ENCODE data around the gene EVC. TPM values are rescaled to one million over a fixed set of nuclear protein-coding genes. Genes with fewer than 3 reads are reported as not detected.

EVC gene
- total and polyA plus RNA-seq, 2 donors (not counting 1 experiment from before 2014, with no cell fraction given): 4.9 to 39.0 TPM

GRCh38 chr4:5821665-5822358, 110.8 kb downstream of the EVC start:
- Histone ChIP-seq H3K9ac (ENCODE audit: insufficient read depth, low read length) (no peak overlapping the region), H3K36me3 (ENCODE audit: control insufficient read depth, insufficient read depth, low read length) (peaks cover 11% of the 10 kb centered on the region), H3K27me3 (ENCODE audit: control insufficient read depth, insufficient read depth, low read length) (no peaks in the 10 kb centered on the region), H2AFZ (ENCODE audit: low read length) (no peak overlapping the region), H3K27ac (ENCODE audit: insufficient read depth, low read length) (no peak overlapping the region), H3K4me2 (ENCODE audit: extremely low read depth, insufficient read depth, low read length) (no peak overlapping the region), H4K20me1 (ENCODE audit: control insufficient read depth, extremely low read depth, insufficient read depth, low read length) (no peaks in the 10 kb centered on the region), H3K4me1 (ENCODE audit: control insufficient read depth, extremely low read depth, insufficient read depth, low read length) (peaks cover 1% of the 10 kb centered on the region), H3K9me3 (ENCODE audit: control insufficient read depth, insufficient read depth, low read depth, low read length) (no peaks in the 10 kb centered on the region), H3K79me2 (ENCODE audit: control insufficient read depth, insufficient read depth, low read length) (no peaks in the 10 kb centered on the region), H3K4me3 (replicated peaks in 1 of 4; ENCODE audit: control extremely low read depth in 1 of 4, insufficient read depth in 1 of 4, low read depth in 3 of 4, low read length in 4 of 4) (no peak overlapping the region)
- DNase-seq (ENCODE audit: low read depth in 2 of 2): no peak
- no peak for TF ChIP-seq EZH2 (IDR thresholded peaks at IDR 0.05; ENCODE audit: low read length, missing control alignments)
- peak; percentile 51 to 64 for TF ChIP-seq CTCF (conservative IDR thresholded peaks at IDR 0.05 in 1 of 2, IDR thresholded peaks at IDR 0.05 in 1 of 2; ENCODE audit: low read depth in 1 of 2, low read length in 2 of 2)

- H4K20me1 ChIP-seq (ENCODE audit: control insufficient read depth, extremely low read depth, insufficient read depth, low read length): no peaks in the 10 kb centered on the region
- no peak for TF ChIP-seq CTCF (conservative IDR thresholded peaks at IDR 0.05 in 1 of 2, IDR thresholded peaks at IDR 0.05 in 1 of 2; ENCODE audit: low read depth in 1 of 2, low read length in 2 of 2)
- no peak for DNase-seq (ENCODE audit: low read depth in 2 of 2)
- H3K4me2 ChIP-seq (ENCODE audit: extremely low read depth, insufficient read depth, low read length): no peak overlapping the region
- no peak overlapping the region for H3K9ac ChIP-seq (ENCODE audit: insufficient read depth, low read length)
- H2AFZ ChIP-seq (ENCODE audit: low read length): no peak overlapping the region
- H3K4me1 ChIP-seq (ENCODE audit: control insufficient read depth, extremely low read depth, insufficient read depth, low read length): peaks cover 6% of the 10 kb centered on the region
- H3K27ac ChIP-seq (ENCODE audit: insufficient read depth, low read length): no peak overlapping the region
- H3K36me3 ChIP-seq (ENCODE audit: control insufficient read depth, insufficient read depth, low read length): peaks cover 11% of the 10 kb centered on the region
- no peaks in the 10 kb centered on the region for H3K9me3 ChIP-seq (ENCODE audit: control insufficient read depth, insufficient read depth, low read depth, low read length)
- H3K27me3 ChIP-seq (ENCODE audit: control insufficient read depth, insufficient read depth, low read length): no peaks in the 10 kb centered on the region
- H3K4me3 ChIP-seq (replicated peaks in 1 of 4; ENCODE audit: control extremely low read depth in 1 of 4, insufficient read depth in 1 of 4, low read depth in 3 of 4, low read length in 4 of 4): no peak overlapping the region
- H3K79me2 ChIP-seq (ENCODE audit: control insufficient read depth, insufficient read depth, low read length): no peaks in the 10 kb centered on the region
Observed at GRCh38 chr4:5822619-5823018, 111.6 kb downstream of the EVC start.

GRCh38 chr4:5823542-5824211, 112.7 kb downstream of the EVC start:
- H3K4me3 ChIP-seq (replicated peaks in 1 of 4; ENCODE audit: control extremely low read depth in 1 of 4, insufficient read depth in 1 of 4, low read depth in 3 of 4, low read length in 4 of 4): no peak overlapping the region
- H2AFZ ChIP-seq (ENCODE audit: low read length): no peak overlapping the region
- no peak overlapping the region for H3K4me2 ChIP-seq (ENCODE audit: extremely low read depth, insufficient read depth, low read length)
- no peak overlapping the region for H3K9ac ChIP-seq (ENCODE audit: insufficient read depth, low read length)
- no peaks in the 10 kb centered on the region for H3K27me3 ChIP-seq (ENCODE audit: control insufficient read depth, insufficient read depth, low read length)
- no peak for TF ChIP-seq EZH2 (IDR thresholded peaks at IDR 0.05; ENCODE audit: low read length, missing control alignments)
- TF ChIP-seq CTCF (conservative IDR thresholded peaks at IDR 0.05 in 1 of 2, IDR thresholded peaks at IDR 0.05 in 1 of 2; ENCODE audit: low read depth in 1 of 2, low read length in 2 of 2): no peak
- no peaks in the 10 kb centered on the region for H3K79me2 ChIP-seq (ENCODE audit: control insufficient read depth, insufficient read depth, low read length)
- no peaks in the 10 kb centered on the region for H3K9me3 ChIP-seq (ENCODE audit: control insufficient read depth, insufficient read depth, low read depth, low read length)
- peaks cover 6% of the 10 kb centered on the region for H3K4me1 ChIP-seq (ENCODE audit: control insufficient read depth, extremely low read depth, insufficient read depth, low read length)
- H3K27ac ChIP-seq (ENCODE audit: insufficient read depth, low read length): no peak overlapping the region
- no peak for DNase-seq (ENCODE audit: low read depth in 2 of 2)
- no peaks in the 10 kb centered on the region for H4K20me1 ChIP-seq (ENCODE audit: control insufficient read depth, extremely low read depth, insufficient read depth, low read length)
- peaks cover 11% of the 10 kb centered on the region for H3K36me3 ChIP-seq (ENCODE audit: control insufficient read depth, insufficient read depth, low read length)

All from fibroblast of lung (primary cell).